Rectal smooth muscle tissue (tissue), 1 donor: ENCODE results near the gene PSMB7.
A peak's percentile ranks its signal among the peaks of the same experiment; 100 is the strongest.

Experiments
- H3K27ac ChIP-seq: one replicate; pipeline ENCODE4 v1.7.0; 2013; ENCODE audit warnings: low read depth, low read length, inconsistent platforms
- H3K27me3 ChIP-seq: one replicate; pipeline ENCODE4 v1.7.0; 2013; ENCODE audit warnings: low read length; ENCODE audit not compliant: control insufficient read depth, insufficient read depth
- H3K36me3 ChIP-seq: one replicate; pipeline ENCODE4 v1.7.0; 2013; ENCODE audit warnings: low read length; ENCODE audit not compliant: control insufficient read depth, insufficient read depth
- H3K4me1 ChIP-seq: one replicate; pipeline ENCODE4 v1.7.0; 2013; ENCODE audit warnings: low read length; ENCODE audit not compliant: control insufficient read depth, insufficient read depth
- H3K4me3 ChIP-seq: one replicate; pipeline ENCODE4 v1.7.0; 2013; ENCODE audit warnings: low read length
- H3K9ac ChIP-seq: one replicate; pipeline ENCODE4 v1.7.0; 2013; ENCODE audit warnings: low read length

The PSMB7 gene

GRCh38 chr9:124347968-124348358 is 67.3 kb downstream of the PSMB7 start:
- H3K4me1 ChIP-seq, result no peaks in the 10 kb centered on the region
- H3K4me3 ChIP-seq, result no peak overlapping the region
- H3K9ac ChIP-seq, result no peak overlapping the region
- H3K36me3 ChIP-seq, result peaks cover 29% of the 10 kb centered on the region
- no peaks in the 10 kb centered on the region for H3K27me3 ChIP-seq
- no peak overlapping the region for H3K27ac ChIP-seq

- no peak overlapping the region for H3K4me3 ChIP-seq
- H3K4me1 ChIP-seq, result no peaks in the 10 kb centered on the region
- H3K9ac ChIP-seq, result no peak overlapping the region
- no peak overlapping the region for H3K27ac ChIP-seq
- no peaks in the 10 kb centered on the region for H3K27me3 ChIP-seq
- peaks cover 29% of the 10 kb centered on the region for H3K36me3 ChIP-seq
Measured at GRCh38 chr9:124347206-124347967, 67.9 kb downstream of the PSMB7 start.

GRCh38 chr9:124346347-124347163 is 68.7 kb downstream of the PSMB7 start:
- Histone ChIP-seq H3K4me1 (no peaks in the 10 kb centered on the region), H3K27me3 (no peaks in the 10 kb centered on the region), H3K36me3 (peaks cover 27% of the 10 kb centered on the region), H3K27ac (no peak overlapping the region), H3K4me3 (no peak overlapping the region), H3K9ac (no peak overlapping the region)

- Histone ChIP-seq H3K4me3 (no peak overlapping the region), H3K27me3 (no peaks in the 10 kb centered on the region), H3K36me3 (peaks cover 22% of the 10 kb centered on the region), H3K4me1 (no peaks in the 10 kb centered on the region), H3K9ac (no peak overlapping the region), H3K27ac (no peak overlapping the region)
Measured at GRCh38 chr9:124345751-124346281, 69.4 kb downstream of the PSMB7 start.

GRCh38 chr9:124345063-124345462 is 70.2 kb downstream of the PSMB7 start:
- Histone ChIP-seq H3K27ac (no peak overlapping the region), H3K4me3 (no peak overlapping the region), H3K4me1 (no peaks in the 10 kb centered on the region), H3K36me3 (peaks cover 16% of the 10 kb centered on the region), H3K9ac (no peak overlapping the region), H3K27me3 (no peaks in the 10 kb centered on the region)

- H3K9ac ChIP-seq, result no peak overlapping the region
- peaks cover 16% of the 10 kb centered on the region for H3K36me3 ChIP-seq
- no peak overlapping the region for H3K27ac ChIP-seq
- no peak overlapping the region for H3K4me3 ChIP-seq
- H3K27me3 ChIP-seq, result no peaks in the 10 kb centered on the region
- H3K4me1 ChIP-seq, result no peaks in the 10 kb centered on the region
Measured at GRCh38 chr9:124344291-124345050, 70.8 kb downstream of the PSMB7 start.

GRCh38 chr9:124343533-124344290 is 71.5 kb downstream of the PSMB7 start:
- H3K4me3 ChIP-seq, result peak overlapping the region; percentile 14
- H3K27ac ChIP-seq, result peak overlapping the region; percentile 59
- H3K9ac ChIP-seq, result no peak overlapping the region

GRCh38 chr9:124342776-124343485 is 72.3 kb downstream of the PSMB7 start:
- peak overlapping the region; percentile 14 for H3K4me3 ChIP-seq
- no peaks in the 10 kb centered on the region for H3K27me3 ChIP-seq
- H3K36me3 ChIP-seq, result peaks cover 12% of the 10 kb centered on the region
- H3K9ac ChIP-seq, result no peak overlapping the region
- H3K4me1 ChIP-seq, result no peaks in the 10 kb centered on the region
- H3K27ac ChIP-seq, result peak overlapping the region; percentile 59

More at GRCh38 chr9:124343533-124344290, 71.5 kb downstream of the PSMB7 start:
- H3K4me1 ChIP-seq, result no peaks in the 10 kb centered on the region
- H3K27me3 ChIP-seq, result no peaks in the 10 kb centered on the region
- H3K36me3 ChIP-seq, result peaks cover 14% of the 10 kb centered on the region

GRCh38 chr9:124342402-124342775 is 72.9 kb downstream of the PSMB7 start:
- H3K36me3 ChIP-seq, result peaks cover 11% of the 10 kb centered on the region
- no peaks in the 10 kb centered on the region for H3K27me3 ChIP-seq
- no peak overlapping the region for H3K9ac ChIP-seq

GRCh38 chr9:124341455-124342170 is 73.6 kb downstream of the PSMB7 start:
- Histone ChIP-seq H3K4me3 (no peak overlapping the region), H3K27me3 (no peaks in the 10 kb centered on the region), H3K27ac (no peak overlapping the region), H3K9ac (no peak overlapping the region), H3K4me1 (no peaks in the 10 kb centered on the region), H3K36me3 (peaks cover 12% of the 10 kb centered on the region)

More at GRCh38 chr9:124342402-124342775, 72.9 kb downstream of the PSMB7 start:
- Histone ChIP-seq H3K4me3 (no peak overlapping the region), H3K4me1 (no peaks in the 10 kb centered on the region), H3K27ac (peak overlapping the region; percentile 19)
